ENCODE data around the gene TCF7.

The TCF7 gene

GRCh38 chr5:134088994-134089560 is 25.4 kb upstream of the TCF7 start:
- no peak for DNase-seq (ENCODE audit: low read depth in 2 of 3, low spot score in 1 of 3)

- no peak for DNase-seq (ENCODE audit: low read depth in 2 of 3, low spot score in 1 of 3)
Observed at GRCh38 chr5:134090522-134090921, 24.0 kb upstream of the TCF7 start.

- no peak for DNase-seq (ENCODE audit: low read depth in 2 of 3, low spot score in 1 of 3)
Observed at GRCh38 chr5:134091626-134092121, 22.8 kb upstream of the TCF7 start.

GRCh38 chr5:134092875-134093274 is 21.6 kb upstream of the TCF7 start:
- no peak for DNase-seq (ENCODE audit: low read depth in 2 of 3, low spot score in 1 of 3)

- no peak for DNase-seq (ENCODE audit: low read depth in 2 of 3, low spot score in 1 of 3)
Observed at GRCh38 chr5:134093351-134093750, 21.1 kb upstream of the TCF7 start.

- DNase-seq (ENCODE audit: low read depth in 2 of 3, low spot score in 1 of 3), result no peak
Observed at GRCh38 chr5:134095293-134095692, 19.2 kb upstream of the TCF7 start.

- DNase-seq (ENCODE audit: low read depth in 2 of 3, low spot score in 1 of 3), result no peak
Observed at GRCh38 chr5:134095887-134096589, 18.4 kb upstream of the TCF7 start.

GRCh38 chr5:134097211-134097749 is 17.2 kb upstream of the TCF7 start:
- DNase-seq (ENCODE audit: low read depth in 2 of 3, low spot score in 1 of 3), result no peak

GRCh38 chr5:134098690-134099089 is 15.8 kb upstream of the TCF7 start:
- DNase-seq (ENCODE audit: low read depth in 2 of 3, low spot score in 1 of 3), result no peak

- DNase-seq (ENCODE audit: low read depth in 2 of 3, low spot score in 1 of 3), result no peak
Observed at GRCh38 chr5:134099288-134099872, 15.1 kb upstream of the TCF7 start.

GRCh38 chr5:134099939-134100282 is 14.6 kb upstream of the TCF7 start:
- no peak for DNase-seq (ENCODE audit: low read depth in 2 of 3, low spot score in 1 of 3)

GRCh38 chr5:134100283-134101091 is 14.0 kb upstream of the TCF7 start:
- peak; percentile 70 to 83 (median 82) for DNase-seq (ENCODE audit: low read depth in 2 of 3, low spot score in 1 of 3)

GRCh38 chr5:134101686-134102439 is 12.6 kb upstream of the TCF7 start:
- DNase-seq (ENCODE audit: low read depth in 2 of 3, low spot score in 1 of 3), result peak; percentile 54 to 78 (median 63)

- no peak for DNase-seq (ENCODE audit: low read depth in 2 of 3, low spot score in 1 of 3)
Observed at GRCh38 chr5:134103397-134103796, 11.1 kb upstream of the TCF7 start.

GRCh38 chr5:134103998-134104654 is 10.4 kb upstream of the TCF7 start:
- DNase-seq (ENCODE audit: low read depth in 2 of 3, low spot score in 1 of 3), result no peak

GRCh38 chr5:134106991-134107701 is 7.3 kb upstream of the TCF7 start:
- DNase-seq (ENCODE audit: low read depth in 2 of 3, low spot score in 1 of 3), result no peak

GRCh38 chr5:134107779-134108178 is 6.7 kb upstream of the TCF7 start:
- no peak for DNase-seq (ENCODE audit: low read depth in 2 of 3, low spot score in 1 of 3)

- no peak for DNase-seq (ENCODE audit: low read depth in 2 of 3, low spot score in 1 of 3)
Observed at GRCh38 chr5:134110382-134110781, 4.1 kb upstream of the TCF7 start.

All from stimulated activated CD4-positive, alpha-beta T cell treated with anti-CD3 and anti-CD28 coated beads, Interleukin-12 subunit alpha, Interleukin-12 subunit beta, amount 100 ng/mL, for 48 hours (primary cell).